Activated naive CD4-positive, alpha-beta T cell treated with anti-CD3 and anti-CD28 coated beads, Interleukin-2, amount 10 ng/mL, durations not matched to agents 7 days and 5 days (primary cell): ENCODE results near the gene ZW10.
"Not testable (repeated sequence)": the region's sequence is repeated elsewhere in the genome, so short reads cannot be mapped to it uniquely, and the experiment has no call there.

ENCODE experiments used
- CTCF ChIA-PET: fragments of 350-600 bp; sonication (Branson Sonifier 250); formaldehyde crosslinking; loops from one replicate; lab custom pipeline; 2021; ENCODE audit warnings: antibody characterized with exemption; lab: Charles Lee
- DNase-seq: peaks from one replicate; pipeline ENCODE4 v3.0.0-alpha.2; 2020
- H3K27ac Mint-ChIP-seq: one replicate; pipeline ENCODE4 v1.8.0; 2021; ENCODE audit warnings: mild to moderate bottlenecking, moderate library complexity, mixed read lengths
- H3K27me3 Mint-ChIP-seq: one replicate; pipeline ENCODE4 v1.8.0; 2021; ENCODE audit warnings: mild to moderate bottlenecking, mixed read lengths
- H3K36me3 Mint-ChIP-seq: one replicate; pipeline ENCODE4 v1.8.0; 2021; ENCODE audit warnings: mixed read lengths
- H3K4me1 Mint-ChIP-seq: one replicate; pipeline ENCODE4 v1.8.0; 2021; ENCODE audit warnings: mixed read lengths
- H3K4me3 Mint-ChIP-seq: one replicate; pipeline ENCODE4 v1.8.0; 2021; ENCODE audit warnings: mild to moderate bottlenecking, moderate library complexity, mixed read lengths
- H3K9me3 Mint-ChIP-seq: one replicate; pipeline ENCODE4 v1.8.0; 2021; ENCODE audit warnings: mixed read lengths

ZW10 gene

GRCh38 chr11:113779496-113779895, 6.0 kb upstream of the ZW10 start, which contains the start of gene CLDN25:
Gene CLDN25 (plus strand): TSS chr11:113779796. CDS start chr11:113779796, 0 bp downstream.
- H3K27ac Mint-ChIP-seq: no peak within 1 kb of the TSS
- H3K36me3 Mint-ChIP-seq: no peaks in the 10 kb centered on the region
- no peak for DNase-seq
- H3K9me3 Mint-ChIP-seq: no peaks in the 10 kb centered on the region
- peaks cover 35% of the 10 kb centered on the region for H3K27me3 Mint-ChIP-seq
- peaks cover 11% of the 10 kb centered on the region for H3K4me1 Mint-ChIP-seq
- no peak within 1 kb of the TSS for H3K4me3 Mint-ChIP-seq
- CTCF ChIA-PET: no interaction called here

DNA sequence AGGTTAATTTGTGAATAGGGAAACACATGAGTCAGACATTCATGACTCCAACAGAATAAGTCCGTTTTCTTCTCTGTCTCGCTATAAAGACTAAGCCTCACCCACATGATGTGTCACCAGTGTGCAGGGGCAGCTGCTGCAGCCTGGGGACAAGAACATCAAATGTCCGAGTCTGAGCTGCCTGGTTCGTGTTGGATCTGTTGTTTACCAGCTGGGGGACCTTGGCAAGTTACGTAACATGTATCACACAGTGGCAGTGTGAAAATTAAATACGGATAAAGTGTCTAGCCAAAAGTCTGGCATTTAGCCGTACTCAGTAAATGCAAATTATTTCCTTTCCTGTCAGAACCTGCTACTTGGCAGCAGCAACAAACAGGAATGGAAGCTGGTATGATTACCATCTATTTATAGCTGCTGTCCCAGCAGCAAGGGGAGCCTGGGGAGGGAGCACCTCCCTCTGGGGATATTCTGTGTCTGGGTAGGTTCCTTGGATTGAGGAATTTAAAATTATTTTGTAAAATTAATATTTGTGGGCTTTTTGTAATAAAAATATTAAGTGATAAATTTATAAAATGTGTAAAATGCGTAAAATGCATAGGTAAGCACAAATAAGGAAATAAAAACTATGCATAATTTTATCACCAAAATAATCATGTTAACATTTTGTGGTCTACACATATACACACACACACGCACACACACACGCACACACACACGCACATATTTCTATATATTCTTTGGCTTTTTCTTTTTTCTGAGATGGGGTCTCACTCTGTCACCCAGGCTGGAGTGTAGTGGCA, 4.8 kb upstream of the ZW10 start:
- H3K27ac Mint-ChIP-seq: no peak overlapping the region
- CTCF ChIA-PET: no interaction called here
- peaks cover 2% of the 10 kb centered on the region for H3K36me3 Mint-ChIP-seq
- no peaks in the 10 kb centered on the region for H3K9me3 Mint-ChIP-seq
- H3K4me3 Mint-ChIP-seq: no peak overlapping the region
- peaks cover 16% of the 10 kb centered on the region for H3K4me1 Mint-ChIP-seq
- DNase-seq: no peak
- peaks cover 35% of the 10 kb centered on the region for H3K27me3 Mint-ChIP-seq

DNA sequence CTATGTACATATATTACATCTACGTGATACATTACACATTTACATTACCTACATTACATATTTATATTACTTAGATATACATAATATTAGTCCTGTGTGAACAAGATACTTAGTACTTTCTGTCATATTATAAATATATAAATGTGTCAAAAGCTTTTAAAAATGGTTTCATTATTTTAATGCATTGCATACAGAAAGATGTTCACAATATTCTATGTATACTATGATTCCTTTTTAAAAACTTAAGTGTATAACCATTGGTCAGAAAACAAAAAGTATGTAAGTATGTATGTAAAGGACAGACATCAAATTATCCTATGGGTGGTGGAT, 647 bp upstream of the ZW10 start:
- Mint-ChIP-seq H3K4me3 (peak overlapping the region; percentile 95), H3K4me1 (peaks cover 33% of the 10 kb centered on the region), H3K27me3 (peaks cover 12% of the 10 kb centered on the region), H3K36me3 (peaks cover 12% of the 10 kb centered on the region), H3K27ac (no peak overlapping the region), H3K9me3 (no peaks in the 10 kb centered on the region)
- CTCF ChIA-PET: interaction anchor here (1.0 to 1.1 kb wide), 2 partner anchors 22 to 187 kb away, joined by 3 to 4 read pairs; no protein-coding TSS in a partner anchor
- no peak for DNase-seq

- DNase-seq: no peak
- Mint-ChIP-seq H3K36me3 (peaks cover 15% of the 10 kb centered on the region), H3K4me1 (peaks cover 33% of the 10 kb centered on the region), H3K9me3 (no peaks in the 10 kb centered on the region), H3K4me3 (peak overlapping the region; percentile 95), H3K27me3 (peaks cover 10% of the 10 kb centered on the region), H3K27ac (peak overlapping the region; percentile 86)
- CTCF ChIA-PET: interaction anchor here (1.1 kb wide), 1 partner anchor 186 kb away, joined by 4 read pairs; no protein-coding TSS in a partner anchor
Measured at GRCh38 chr11:113773092-113773415, 438 bp downstream of the ZW10 start.

DNA sequence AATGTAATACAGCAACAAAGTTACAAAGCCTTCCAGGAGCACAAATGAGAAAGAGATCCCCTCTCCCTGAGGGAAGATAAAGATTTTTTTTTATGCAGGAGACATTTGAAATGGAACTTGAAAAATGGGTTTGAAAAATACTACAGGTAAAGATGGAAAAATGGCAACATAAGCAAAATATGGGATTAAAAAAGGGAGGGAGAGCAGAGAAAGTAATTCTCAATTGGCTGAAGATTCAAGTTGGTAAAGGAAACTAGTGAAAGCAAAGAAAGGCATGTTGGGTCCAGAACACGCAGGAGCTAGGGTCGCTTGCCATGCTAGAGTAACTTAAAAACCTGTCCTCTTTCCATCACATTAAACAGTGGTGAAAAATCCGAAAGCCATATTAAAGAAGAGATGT, 1.5 kb downstream of the ZW10 start:
- H3K36me3 Mint-ChIP-seq: peaks cover 25% of the 10 kb centered on the region
- H3K4me1 Mint-ChIP-seq: peaks cover 33% of the 10 kb centered on the region
- H3K27me3 Mint-ChIP-seq: peaks cover 5% of the 10 kb centered on the region
- peak overlapping the region; percentile 95 for H3K4me3 Mint-ChIP-seq
- CTCF ChIA-PET: interaction anchor here (0.8 kb wide), 1 partner anchor 24 kb away, joined by 3 read pairs; no protein-coding TSS in a partner anchor
- no peak for DNase-seq
- H3K9me3 Mint-ChIP-seq: no peaks in the 10 kb centered on the region
- H3K27ac Mint-ChIP-seq: no peak overlapping the region

- no peak overlapping the region for H3K27ac Mint-ChIP-seq
- CTCF ChIA-PET: no interaction called here
- no peaks in the 10 kb centered on the region for H3K9me3 Mint-ChIP-seq
- H3K4me3 Mint-ChIP-seq: no peak overlapping the region
- peaks cover 46% of the 10 kb centered on the region for H3K36me3 Mint-ChIP-seq
- H3K27me3 Mint-ChIP-seq: no peaks in the 10 kb centered on the region
- peaks cover 8% of the 10 kb centered on the region for H3K4me1 Mint-ChIP-seq
- DNase-seq: no peak
Measured at GRCh38 chr11:113764527-113765219, 8.8 kb downstream of the ZW10 start.

GRCh38 chr11:113763040-113763439, 10.5 kb downstream of the ZW10 start:
- CTCF ChIA-PET, H3K27ac Mint-ChIP-seq, H3K27me3 Mint-ChIP-seq, H3K9me3 Mint-ChIP-seq, DNase-seq, H3K4me3 Mint-ChIP-seq, H3K4me1 Mint-ChIP-seq: not testable (repeated sequence)
- H3K36me3 Mint-ChIP-seq: peaks cover 53% of the 10 kb centered on the region

- CTCF ChIA-PET: no interaction called here
Measured at GRCh38 chr11:113760241-113760640, 13.3 kb downstream of the ZW10 start.

GRCh38 chr11:113752932-113753331, 20.6 kb downstream of the ZW10 start:
- Mint-ChIP-seq H3K27ac (peak overlapping the region; percentile 38), H3K36me3 (peaks cover 17% of the 10 kb centered on the region), H3K27me3 (no peaks in the 10 kb centered on the region), H3K9me3 (no peaks in the 10 kb centered on the region), H3K4me3 (no peak overlapping the region), H3K4me1 (no peaks in the 10 kb centered on the region)
- CTCF ChIA-PET: no interaction called here
- DNase-seq: no peak

More at GRCh38 chr11:113760241-113760640, 13.3 kb downstream of the ZW10 start:
- H3K27me3 Mint-ChIP-seq: no peaks in the 10 kb centered on the region
- no peak for DNase-seq
- H3K27ac Mint-ChIP-seq: no peak overlapping the region
- peaks cover 49% of the 10 kb centered on the region for H3K36me3 Mint-ChIP-seq
- H3K9me3 Mint-ChIP-seq: no peaks in the 10 kb centered on the region
- peaks cover 7% of the 10 kb centered on the region for H3K4me1 Mint-ChIP-seq
- H3K4me3 Mint-ChIP-seq: no peak overlapping the region

- no peaks in the 10 kb centered on the region for H3K4me1 Mint-ChIP-seq
- no peak overlapping the region for H3K27ac Mint-ChIP-seq
- no peaks in the 10 kb centered on the region for H3K9me3 Mint-ChIP-seq
- H3K4me3 Mint-ChIP-seq: no peak overlapping the region
- H3K27me3 Mint-ChIP-seq: no peaks in the 10 kb centered on the region
- DNase-seq: no peak
- peaks cover 47% of the 10 kb centered on the region for H3K36me3 Mint-ChIP-seq
- CTCF ChIA-PET: no interaction called here
Measured at GRCh38 chr11:113736323-113736722, 37.2 kb downstream of the ZW10 start.

DNA sequence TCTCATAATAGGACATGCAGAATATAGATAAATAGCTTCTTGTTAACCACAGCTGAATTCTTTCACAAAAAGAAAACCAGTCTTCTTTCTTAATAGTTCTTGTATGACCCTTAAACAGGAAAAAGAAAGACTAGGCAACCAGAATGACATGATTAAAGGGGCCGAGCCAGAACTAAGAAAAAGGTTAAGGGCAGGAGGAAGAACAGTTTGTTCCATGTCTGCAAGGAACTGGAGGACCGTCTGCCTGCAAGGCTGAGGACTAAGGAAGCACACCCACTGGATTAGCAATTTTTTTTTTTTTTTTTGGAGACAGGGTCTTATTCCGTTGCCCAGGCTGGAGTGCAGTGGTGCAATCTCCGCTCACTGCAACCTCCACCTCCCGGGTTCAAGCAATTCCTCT, 41.4 kb downstream of the ZW10 start:
- Mint-ChIP-seq H3K36me3 (peaks cover 33% of the 10 kb centered on the region), H3K9me3 (no peaks in the 10 kb centered on the region), H3K27ac (no peak overlapping the region), H3K27me3 (no peaks in the 10 kb centered on the region), H3K4me1 (no peaks in the 10 kb centered on the region), H3K4me3 (no peak overlapping the region)
- DNase-seq: no peak
- CTCF ChIA-PET: interaction anchor here (0.6 to 1.0 kb wide), 2 partner anchors 413 to 427 kb away, joined by 3 to 4 read pairs; no protein-coding TSS in a partner anchor

GRCh38 chr11:113730887-113731726, 42.4 kb downstream of the ZW10 start:
- Mint-ChIP-seq H3K36me3 (peaks cover 25% of the 10 kb centered on the region), H3K9me3 (no peaks in the 10 kb centered on the region), H3K4me3 (no peak overlapping the region), H3K27ac (no peak overlapping the region), H3K4me1 (no peaks in the 10 kb centered on the region), H3K27me3 (no peaks in the 10 kb centered on the region)
- no peak for DNase-seq
- CTCF ChIA-PET: interaction anchor here (1.0 to 1.6 kb wide), 3 partner anchors 177 to 426 kb away, joined by 3 to 4 read pairs (median 4); no protein-coding TSS in a partner anchor

DNA sequence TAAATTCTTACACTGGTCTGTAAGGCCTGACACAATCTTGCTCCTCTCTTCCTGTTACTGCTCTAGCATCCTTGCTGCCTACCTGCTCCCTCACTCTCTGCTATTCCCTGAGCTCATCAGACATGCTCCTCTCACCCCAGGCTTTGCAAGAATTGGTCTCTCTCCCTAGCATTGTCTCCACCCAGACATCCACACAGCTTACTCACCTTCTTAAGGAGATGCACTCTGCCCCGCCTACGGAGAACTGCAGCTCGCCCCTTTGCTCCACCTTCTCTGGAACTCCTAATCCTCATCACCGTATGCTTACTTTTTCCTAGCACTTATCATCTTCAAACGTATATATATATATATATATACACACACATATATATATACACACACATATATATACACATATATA, 44.0 kb downstream of the ZW10 start:
- Mint-ChIP-seq H3K36me3 (peaks cover 21% of the 10 kb centered on the region), H3K4me3 (no peak overlapping the region), H3K27ac (no peak overlapping the region), H3K4me1 (no peaks in the 10 kb centered on the region), H3K27me3 (no peaks in the 10 kb centered on the region), H3K9me3 (no peaks in the 10 kb centered on the region)
- DNase-seq: no peak
- CTCF ChIA-PET: interaction anchor here (1.2 to 1.6 kb wide), 3 partner anchors 142 to 197 kb away, joined by 3 to 4 read pairs (median 3); no protein-coding TSS in a partner anchor

GRCh38 chr11:113728814-113729213, 44.7 kb downstream of the ZW10 start:
- H3K36me3 Mint-ChIP-seq: peaks cover 16% of the 10 kb centered on the region
- H3K27ac Mint-ChIP-seq: no peak overlapping the region
- CTCF ChIA-PET: interaction anchor here (1.0 kb wide), 1 partner anchor 30 kb away, joined by 3 read pairs; no protein-coding TSS in a partner anchor
- no peaks in the 10 kb centered on the region for H3K27me3 Mint-ChIP-seq
- no peaks in the 10 kb centered on the region for H3K9me3 Mint-ChIP-seq
- no peak for DNase-seq
- H3K4me1 Mint-ChIP-seq: no peaks in the 10 kb centered on the region
- no peak overlapping the region for H3K4me3 Mint-ChIP-seq
